Measurements from ENCODE around the gene PAK4. TPM values are rescaled to one million over a fixed set of nuclear protein-coding genes. Genes with fewer than 3 reads are reported as not detected.

Gene PAK4
- total and polyA plus RNA-seq, 9 of the 15 experiments (the other 6 are each of a cell fraction or from before 2014, with no cell fraction given): 0.21 to 33.5 (median 5.8) TPM

GRCh38 chr19:39173502-39173991 is 48.0 kb downstream of the PAK4 start:
- Histone ChIP-seq H3K27me3 (ENCODE audit: control insufficient read depth in 2 of 2, insufficient read depth in 2 of 2, low read length in 2 of 2) (no peaks in the 10 kb centered on the region), H3K9ac (ENCODE audit: insufficient read depth in 1 of 2, low read depth in 2 of 2, low read length in 2 of 2) (no peak overlapping the region), H3K9me3 (replicated peaks; ENCODE audit: control insufficient read depth, insufficient read depth, low read depth, low read length) (no peaks in the 10 kb centered on the region), H3K9me1 (ENCODE audit: control insufficient read depth, insufficient read depth, low read length) (no peaks in the 10 kb centered on the region), H3K36me3 (ENCODE audit: control insufficient read depth, insufficient read depth, low read length) (peaks cover 56% of the 10 kb centered on the region; the same call in 1 of the 3 replicates), H3K4me3 (no peak overlapping the region), H4K20me1 (replicated peaks; ENCODE audit: control insufficient read depth, insufficient read depth, low read length) (no peaks in the 10 kb centered on the region; the same call in 1 of the 2 replicates), H3K79me2 (ENCODE audit: control insufficient read depth, insufficient read depth, low read length) (no peaks in the 10 kb centered on the region), H2AFZ (ENCODE audit: low read depth, low read length) (no peak overlapping the region), H3K27ac (ENCODE audit: extremely low read depth, low read depth, low read length) (no peak overlapping the region), H3K4me1 (replicated peaks in 1 of 2; ENCODE audit: control insufficient read depth in 2 of 2, insufficient read depth in 2 of 2, low read length in 2 of 2) (peaks cover 0 to 33% of the 10 kb centered on the region in 2 experiments; a peak in 2 of 5 replicates), H3K4me2 (ENCODE audit: insufficient read depth, low read length) (no peak overlapping the region)
- 93% methylated on average over 11 of the region's 25 CpGs for WGBS (ENCODE audit: insufficient coverage, low coverage, missing lambda C conversion rate)
- POLR2A ChIA-PET: interaction anchor here (0.6 kb wide), 2 partner anchors 10 to 230 kb away, joined by 3 to 5 read pairs; no protein-coding TSS in a partner anchor
- no peak for DNase-seq (ENCODE audit: extremely low read depth in 1 of 4, low spot score in 3 of 4)
- ATAC-seq: no peak
- intact Hi-C loops (cut with micrococcal nuclease) (no loop called here), in situ Hi-C loops (cut with MboI) (no loop called here)
- BruUV-seq (replicated peaks): no TSS peak
- FAIRE-seq: no peak
- CTCF ChIA-PET (ENCODE audit: low intra/inter-chr PET ratio): no interaction called here
- TF ChIP-seq, protein P1, sequence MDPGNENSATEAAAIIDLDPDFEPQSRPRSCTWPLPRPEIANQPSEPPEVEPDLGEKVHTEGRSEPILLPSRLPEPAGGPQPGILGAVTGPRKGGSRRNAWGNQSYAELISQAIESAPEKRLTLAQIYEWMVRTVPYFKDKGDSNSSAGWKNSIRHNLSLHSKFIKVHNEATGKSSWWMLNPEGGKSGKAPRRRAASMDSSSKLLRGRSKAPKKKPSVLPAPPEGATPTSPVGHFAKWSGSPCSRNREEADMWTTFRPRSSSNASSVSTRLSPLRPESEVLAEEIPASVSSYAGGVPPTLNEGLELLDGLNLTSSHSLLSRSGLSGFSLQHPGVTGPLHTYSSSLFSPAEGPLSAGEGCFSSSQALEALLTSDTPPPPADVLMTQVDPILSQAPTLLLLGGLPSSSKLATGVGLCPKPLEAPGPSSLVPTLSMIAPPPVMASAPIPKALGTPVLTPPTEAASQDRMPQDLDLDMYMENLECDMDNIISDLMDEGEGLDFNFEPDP (CRISPR knock-in tag; IDR thresholded peaks at IDR 0.05): no peak
- no peak for TF ChIP-seq FOXM1 (IDR thresholded peaks at IDR 0.05; ENCODE audit: low read depth)
- TF ChIP-seq FOXM1 (CRISPR knock-in tag; IDR thresholded peaks at IDR 0.05; ENCODE audit: low read depth): no peak
- TF ChIP-seq GTF2A2 (tag; IDR thresholded peaks at IDR 0.05): no peak
- TF ChIP-seq, protein P2, sequence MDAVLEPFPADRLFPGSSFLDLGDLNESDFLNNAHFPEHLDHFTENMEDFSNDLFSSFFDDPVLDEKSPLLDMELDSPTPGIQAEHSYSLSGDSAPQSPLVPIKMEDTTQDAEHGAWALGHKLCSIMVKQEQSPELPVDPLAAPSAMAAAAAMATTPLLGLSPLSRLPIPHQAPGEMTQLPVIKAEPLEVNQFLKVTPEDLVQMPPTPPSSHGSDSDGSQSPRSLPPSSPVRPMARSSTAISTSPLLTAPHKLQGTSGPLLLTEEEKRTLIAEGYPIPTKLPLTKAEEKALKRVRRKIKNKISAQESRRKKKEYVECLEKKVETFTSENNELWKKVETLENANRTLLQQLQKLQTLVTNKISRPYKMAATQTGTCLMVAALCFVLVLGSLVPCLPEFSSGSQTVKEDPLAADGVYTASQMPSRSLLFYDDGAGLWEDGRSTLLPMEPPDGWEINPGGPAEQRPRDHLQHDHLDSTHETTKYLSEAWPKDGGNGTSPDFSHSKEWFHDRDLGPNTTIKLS (IDR thresholded peaks at IDR 0.05; ENCODE audit: borderline replicate concordance, low read depth): no peak
- TF ChIP-seq NR1H2 (CRISPR knock-in tag; IDR thresholded peaks at IDR 0.05): no peak
- no peak for TF ChIP-seq ETV1 (tag; conservative IDR thresholded peaks at IDR 0.05; ENCODE audit: low read depth)
- TF ChIP-seq, protein P3, sequence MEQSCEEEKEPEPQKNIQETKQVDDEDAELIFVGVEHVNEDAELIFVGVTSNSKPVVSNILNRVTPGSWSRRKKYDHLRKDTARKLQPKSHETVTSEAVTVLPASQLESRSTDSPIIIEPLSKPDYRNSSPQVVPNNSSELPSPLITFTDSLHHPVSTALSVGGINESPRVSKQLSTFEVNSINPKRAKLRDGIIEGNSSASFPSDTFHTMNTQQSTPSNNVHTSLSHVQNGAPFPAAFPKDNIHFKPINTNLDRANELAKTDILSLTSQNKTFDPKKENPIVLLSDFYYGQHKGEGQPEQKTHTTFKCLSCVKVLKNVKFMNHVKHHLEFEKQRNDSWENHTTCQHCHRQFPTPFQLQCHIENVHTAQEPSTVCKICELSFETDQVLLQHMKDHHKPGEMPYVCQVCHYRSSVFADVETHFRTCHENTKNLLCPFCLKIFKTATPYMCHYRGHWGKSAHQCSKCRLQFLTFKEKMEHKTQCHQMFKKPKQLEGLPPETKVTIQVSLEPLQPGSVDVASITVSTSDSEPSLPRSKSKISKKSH (CRISPR knock-in tag; IDR thresholded peaks at IDR 0.05): no peak
- no peak for TF ChIP-seq PCBP1 (IDR thresholded peaks at IDR 0.05; ENCODE audit: low read depth, low read length, poor library complexity, severe bottlenecking)
- TF ChIP-seq HDAC2 (IDR thresholded peaks at IDR 0.05): no peak
- no peak for TF ChIP-seq MCM5 (IDR thresholded peaks at IDR 0.05; ENCODE audit: low read depth)
- TF ChIP-seq MAFG (tag; conservative IDR thresholded peaks at IDR 0.05): no peak
- TF ChIP-seq, protein P4, sequence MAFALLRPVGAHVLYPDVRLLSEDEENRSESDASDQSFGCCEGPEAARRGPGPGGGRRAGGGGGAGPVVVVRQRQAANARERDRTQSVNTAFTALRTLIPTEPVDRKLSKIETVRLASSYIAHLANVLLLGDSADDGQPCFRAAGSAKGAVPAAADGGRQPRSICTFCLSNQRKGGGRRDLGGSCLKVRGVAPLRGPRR (CRISPR knock-in tag; IDR thresholded peaks at IDR 0.05): no peak
- TF ChIP-seq ZNF695 (CRISPR knock-in tag; IDR thresholded peaks at IDR 0.05): no peak
- TF ChIP-seq EHMT2 (IDR thresholded peaks at IDR 0.05): no peak
- no peak for TF ChIP-seq HNRNPK (IDR thresholded peaks at IDR 0.05; ENCODE audit: low read depth, low read length, poor library complexity, severe bottlenecking)
